CD4-positive, alpha-beta T cell treated with Interleukin-4 for 1 hour (primary cell): ENCODE data around the gene SASH1.
A peak's percentile ranks its signal among the peaks of the same experiment; 100 is the strongest.

Experiments used
- DNase-seq, 2 donors: peaks; one replicate each; pipeline ENCODE4 v3.0.0-alpha.2; 2020 to 2022

The SASH1 gene

GRCh38 chr6:148464319-148465010 is 121.8 kb downstream of the SASH1 start:
- DNase-seq: peak; percentile 36 to 55

- DNase-seq: no peak
Observed at GRCh38 chr6:148465011-148465335, 122.3 kb downstream of the SASH1 start.

- no peak for DNase-seq
Observed at GRCh38 chr6:148465670-148466069, 123.0 kb downstream of the SASH1 start.

- DNase-seq: no peak
Observed at GRCh38 chr6:148466158-148466557, 123.5 kb downstream of the SASH1 start.

- DNase-seq: no peak
Observed at GRCh38 chr6:148467926-148468325, 125.3 kb downstream of the SASH1 start.

GRCh38 chr6:148470156-148470555 is 127.5 kb downstream of the SASH1 start:
- no peak for DNase-seq

- no peak for DNase-seq
Observed at GRCh38 chr6:148470606-148471465, 128.2 kb downstream of the SASH1 start.

- no peak for DNase-seq
Observed at GRCh38 chr6:148471624-148472159, 129.1 kb downstream of the SASH1 start.

GRCh38 chr6:148472171-148473105 is 129.8 kb downstream of the SASH1 start:
- no peak for DNase-seq

- DNase-seq: no peak
Observed at GRCh38 chr6:148479497-148479896, 136.9 kb downstream of the SASH1 start.

- no peak for DNase-seq
Observed at GRCh38 chr6:148487461-148487860, 144.8 kb downstream of the SASH1 start.

- DNase-seq: no peak
Observed at GRCh38 chr6:148491638-148492251, 149.1 kb downstream of the SASH1 start.

- no peak for DNase-seq
Observed at GRCh38 chr6:148492654-148493290, 150.1 kb downstream of the SASH1 start.

GRCh38 chr6:148493424-148493823 is 150.8 kb downstream of the SASH1 start:
- no peak for DNase-seq

- no peak for DNase-seq
Observed at GRCh38 chr6:148494226-148494625, 151.6 kb downstream of the SASH1 start.

- no peak for DNase-seq
Observed at GRCh38 chr6:148495029-148495428, 152.4 kb downstream of the SASH1 start.

- DNase-seq: no peak
Observed at GRCh38 chr6:148497257-148497656, 154.6 kb downstream of the SASH1 start.

GRCh38 chr6:148497717-148498116 is 155.1 kb downstream of the SASH1 start:
- no peak for DNase-seq

GRCh38 chr6:148500402-148500801 is 157.8 kb downstream of the SASH1 start:
- DNase-seq: no peak

- no peak for DNase-seq
Observed at GRCh38 chr6:148501178-148501590, 158.5 kb downstream of the SASH1 start.

GRCh38 chr6:148502083-148502772 is 159.6 kb downstream of the SASH1 start:
- DNase-seq: no peak
